ENCODE measurements around the gene BANF2. TPM values are rescaled to one million over a fixed set of nuclear protein-coding genes. Genes with fewer than 3 reads are reported as not detected.

BANF2 gene
- polyA plus RNA-seq, 1 donor: not detected

DNA sequence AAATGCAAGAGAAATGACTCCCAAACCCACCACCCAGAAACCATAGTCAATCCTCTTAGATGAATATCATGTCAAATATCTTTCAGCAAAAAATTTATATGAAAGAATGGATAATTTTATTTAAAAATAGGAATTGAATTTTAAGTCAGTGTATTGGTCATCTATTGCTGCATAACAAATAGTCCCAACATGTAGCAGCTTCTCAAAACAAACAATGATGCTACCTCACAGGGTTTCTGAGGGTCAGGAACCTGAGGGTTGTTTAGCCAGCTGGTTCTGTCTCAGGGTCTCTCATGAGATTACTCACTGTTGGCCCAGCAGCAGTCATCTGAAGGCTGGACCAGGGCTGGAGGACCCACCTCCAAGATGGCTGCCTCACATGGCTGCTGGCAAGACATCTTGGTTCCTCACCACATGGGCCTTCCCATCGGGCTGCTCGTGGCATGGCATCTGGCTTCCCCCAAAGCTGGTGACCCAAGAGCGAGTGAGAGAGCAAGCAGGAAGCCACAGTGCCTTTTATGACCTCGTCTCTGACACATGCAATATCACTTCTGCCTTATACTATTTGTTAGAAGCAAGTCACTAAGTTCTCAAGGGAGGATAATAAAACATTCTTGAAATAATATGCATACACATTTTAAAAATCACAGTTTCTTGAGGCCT lies 36.3 kb downstream of the BANF2 start:
- no peak for DNase-seq (ENCODE audit: low read depth)

- DNase-seq (ENCODE audit: low read depth): no peak
Observed at GRCh38 chr20:17738154-17738553, 38.4 kb downstream of the BANF2 start.

DNA sequence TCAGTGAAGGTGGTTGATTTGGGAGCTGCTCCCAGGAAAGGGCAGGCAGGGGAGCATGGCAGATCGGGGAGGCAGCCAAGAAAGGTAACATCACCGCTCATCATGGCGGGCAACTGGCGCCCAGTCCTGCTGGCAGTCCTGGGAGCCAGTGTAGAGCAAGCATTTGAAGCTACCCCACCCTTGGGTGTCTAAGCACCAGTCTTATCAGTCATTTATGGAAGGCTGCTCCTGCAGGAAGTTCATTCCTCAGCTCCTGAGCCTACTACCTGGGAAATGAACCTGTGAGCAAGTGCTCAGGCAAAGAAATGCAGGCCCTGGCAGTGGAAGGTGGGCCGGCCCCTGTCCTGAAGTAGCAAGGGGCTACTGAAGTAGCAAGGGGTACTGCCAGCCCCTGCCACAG lies 41.5 kb downstream of the BANF2 start:
- DNase-seq (ENCODE audit: low read depth): no peak

GRCh38 chr20:17742731-17743130 lies 43.0 kb downstream of the BANF2 start:
- no peak for DNase-seq (ENCODE audit: low read depth)

DNA sequence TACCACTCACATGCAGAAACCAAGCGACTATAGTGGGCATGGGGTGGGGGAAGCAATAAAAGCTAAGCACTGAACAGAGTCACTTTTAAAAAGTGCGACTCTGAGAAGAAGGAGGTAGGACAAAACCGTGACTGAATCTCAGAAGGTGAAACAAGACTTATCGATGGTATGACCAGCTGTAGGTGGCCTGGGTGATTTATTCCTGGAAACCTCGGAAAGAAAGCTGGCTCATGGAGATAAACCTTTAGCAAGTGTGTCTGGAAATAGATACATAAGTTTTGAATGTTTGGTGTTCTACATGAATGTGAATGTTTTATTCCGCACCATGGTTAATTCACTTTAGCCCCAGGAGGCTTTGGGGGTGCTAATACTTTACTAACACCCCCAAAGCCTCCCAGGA lies 43.9 kb downstream of the BANF2 start:
- no peak for DNase-seq (ENCODE audit: low read depth)

- no peak for DNase-seq (ENCODE audit: low read depth)
Observed at GRCh38 chr20:17747431-17747846, 47.7 kb downstream of the BANF2 start.

DNA sequence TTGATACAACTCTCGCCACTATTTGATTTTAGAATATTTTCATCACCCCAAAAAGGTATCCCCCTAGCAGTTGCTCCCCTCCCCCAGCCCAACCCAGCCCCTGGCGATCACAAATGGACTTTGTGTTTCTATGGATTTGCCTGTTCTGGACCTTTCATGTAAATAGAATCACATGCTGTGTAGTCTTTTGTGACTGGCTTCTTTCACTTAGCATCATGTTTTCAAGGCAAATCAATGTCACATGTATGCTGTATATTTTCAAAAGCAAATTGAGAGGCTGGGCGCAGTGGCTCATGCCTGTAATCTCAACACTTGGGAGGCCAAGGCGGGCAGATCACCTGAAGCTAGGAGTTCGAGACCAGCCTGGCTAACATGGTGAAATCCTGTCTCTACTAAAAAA lies 48.5 kb downstream of the BANF2 start:
- no peak for DNase-seq (ENCODE audit: low read depth)

DNA sequence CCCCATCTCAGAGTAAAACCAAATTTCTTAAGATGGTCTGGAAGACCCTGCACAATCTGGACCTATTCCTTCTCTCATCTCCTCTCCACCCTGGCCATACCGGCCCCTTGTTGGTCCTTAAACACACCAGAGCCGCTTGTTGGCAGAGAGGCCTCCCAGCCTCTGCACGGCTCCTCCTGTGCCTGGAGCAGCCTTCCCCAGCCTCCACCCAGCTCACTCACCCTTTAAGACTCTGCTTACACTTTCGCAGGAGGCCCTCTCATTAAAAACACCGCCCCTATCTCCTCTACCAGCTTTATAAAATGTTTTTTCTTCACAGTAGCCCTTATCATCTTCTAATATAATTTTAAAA lies 49.8 kb downstream of the BANF2 start:
- no peak for DNase-seq (ENCODE audit: low read depth)

GRCh38 chr20:17749978-17750721 lies 50.4 kb downstream of the BANF2 start:
- no peak for DNase-seq (ENCODE audit: low read depth)

- no peak for DNase-seq (ENCODE audit: low read depth)
Observed at GRCh38 chr20:17750722-17751045, 50.9 kb downstream of the BANF2 start.

GRCh38 chr20:17751640-17752039 lies 51.9 kb downstream of the BANF2 start:
- no peak for DNase-seq (ENCODE audit: low read depth)

GRCh38 chr20:17752459-17752858 lies 52.7 kb downstream of the BANF2 start:
- DNase-seq (ENCODE audit: low read depth): no peak

- DNase-seq (ENCODE audit: low read depth): no peak
Observed at GRCh38 chr20:17753516-17753915, 53.8 kb downstream of the BANF2 start.

GRCh38 chr20:17756529-17756928 lies 56.8 kb downstream of the BANF2 start:
- no peak for DNase-seq (ENCODE audit: low read depth)

DNA sequence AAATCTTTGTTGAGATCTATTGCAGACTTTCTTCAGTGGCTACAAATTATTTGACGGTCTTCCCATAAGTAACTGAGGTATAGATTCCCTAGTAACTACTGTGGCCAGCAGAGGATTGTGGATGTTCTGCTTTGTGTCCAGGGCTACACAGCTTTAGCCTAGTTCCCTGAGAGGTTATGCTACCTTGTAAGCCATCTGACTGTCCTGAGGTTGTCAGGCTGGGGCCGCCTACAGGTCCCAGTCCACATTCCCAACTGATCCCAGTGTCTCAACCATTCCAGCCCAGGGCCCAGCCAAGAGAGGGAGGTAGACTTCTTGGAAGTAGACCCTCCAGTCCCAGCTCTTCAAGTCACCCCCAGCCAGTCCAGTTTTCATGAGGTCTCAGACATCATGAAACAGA lies 57.7 kb downstream of the BANF2 start:
- DNase-seq (ENCODE audit: low read depth): no peak

GRCh38 chr20:17758010-17758409 lies 58.2 kb downstream of the BANF2 start:
- DNase-seq (ENCODE audit: low read depth): no peak

DNA sequence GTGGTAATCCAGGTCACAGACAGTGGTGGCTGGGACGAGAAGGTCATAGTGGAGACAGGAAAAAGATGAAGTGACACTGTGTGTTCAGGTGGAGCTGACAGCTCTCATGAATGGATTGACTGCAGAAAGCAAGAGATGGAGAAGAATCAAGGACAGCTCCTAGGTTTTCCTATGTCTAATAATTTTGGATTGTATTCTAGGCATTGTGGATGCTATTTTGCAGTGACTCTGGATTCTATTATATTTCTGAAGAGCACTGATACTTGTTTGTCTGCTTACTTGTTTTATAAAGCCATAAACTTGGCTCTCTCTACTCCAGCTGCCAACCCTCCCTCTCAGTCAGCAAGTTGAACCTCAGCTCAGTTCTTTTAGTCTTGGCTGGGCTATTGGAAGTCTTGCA lies 58.7 kb downstream of the BANF2 start:
- no peak for DNase-seq (ENCODE audit: low read depth)

GRCh38 chr20:17759449-17759848 lies 59.7 kb downstream of the BANF2 start:
- DNase-seq (ENCODE audit: low read depth): no peak

DNA sequence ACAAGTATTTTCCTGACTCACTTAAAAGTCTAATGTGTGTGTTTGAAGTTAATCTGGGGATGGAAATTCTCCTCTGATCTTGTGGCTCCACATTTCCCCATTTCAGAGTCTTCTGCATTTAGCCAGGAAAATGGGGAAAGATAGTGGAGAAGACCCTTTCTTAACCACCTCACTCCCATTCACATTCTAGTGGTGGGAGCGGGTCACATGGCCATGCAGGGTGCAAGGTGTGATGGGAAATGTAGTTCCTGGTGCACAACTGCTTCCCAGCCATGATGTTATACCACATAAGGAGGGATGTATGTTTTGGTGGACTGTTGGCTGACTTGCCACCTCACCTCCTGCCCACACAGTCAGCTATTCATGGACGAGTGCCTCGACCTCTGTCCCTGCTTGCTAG lies 61.8 kb downstream of the BANF2 start:
- no peak for DNase-seq (ENCODE audit: low read depth)

DNA sequence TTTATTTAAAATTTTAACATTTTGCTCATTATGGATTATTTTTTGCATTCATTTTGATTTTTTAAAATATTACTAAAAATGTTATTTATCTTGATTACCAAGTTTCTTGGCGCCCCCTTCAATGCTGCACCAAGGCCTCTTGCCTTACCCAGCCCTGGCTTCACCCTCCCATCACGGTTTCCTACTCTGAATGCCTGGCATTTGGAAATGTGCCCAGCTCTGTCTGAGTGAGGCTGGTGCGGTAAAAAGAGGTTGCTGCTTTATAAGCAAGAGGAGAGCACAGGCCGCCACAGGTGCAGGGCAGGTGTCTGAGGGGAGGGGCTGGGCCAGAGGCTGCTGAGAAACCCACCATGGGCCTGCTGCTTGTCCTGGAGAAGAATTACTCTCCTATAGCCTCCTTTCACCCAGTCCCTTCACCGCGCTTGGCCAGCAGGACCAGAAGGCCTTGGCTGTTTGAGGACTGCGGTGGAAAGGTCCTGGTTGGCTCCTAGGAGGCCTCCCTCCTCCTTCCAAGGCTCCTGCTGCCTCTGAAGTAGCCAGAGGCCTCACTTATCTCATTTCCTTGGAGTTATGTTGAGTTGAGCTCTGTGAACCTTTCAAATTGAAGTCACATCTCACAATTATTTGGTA lies 62.6 kb downstream of the BANF2 start:
- DNase-seq (ENCODE audit: low read depth): no peak

- no peak for DNase-seq (ENCODE audit: low read depth)
Observed at GRCh38 chr20:17762873-17763557, 63.2 kb downstream of the BANF2 start.

- DNase-seq (ENCODE audit: low read depth): no peak
Observed at GRCh38 chr20:17765017-17765416, 65.3 kb downstream of the BANF2 start.

GRCh38 chr20:17765584-17765983 lies 65.8 kb downstream of the BANF2 start:
- no peak for DNase-seq (ENCODE audit: low read depth)

Data from forelimb muscle (tissue), 1 donor.